NCI-H82 (cell line): ENCODE measurements around the gene CYB561D1.

Experiments
- DNase-seq: peaks from one replicate; lab custom pipeline; 2025; lab: John Stamatoyannopoulos, UW

CYB561D1 gene

DNA sequence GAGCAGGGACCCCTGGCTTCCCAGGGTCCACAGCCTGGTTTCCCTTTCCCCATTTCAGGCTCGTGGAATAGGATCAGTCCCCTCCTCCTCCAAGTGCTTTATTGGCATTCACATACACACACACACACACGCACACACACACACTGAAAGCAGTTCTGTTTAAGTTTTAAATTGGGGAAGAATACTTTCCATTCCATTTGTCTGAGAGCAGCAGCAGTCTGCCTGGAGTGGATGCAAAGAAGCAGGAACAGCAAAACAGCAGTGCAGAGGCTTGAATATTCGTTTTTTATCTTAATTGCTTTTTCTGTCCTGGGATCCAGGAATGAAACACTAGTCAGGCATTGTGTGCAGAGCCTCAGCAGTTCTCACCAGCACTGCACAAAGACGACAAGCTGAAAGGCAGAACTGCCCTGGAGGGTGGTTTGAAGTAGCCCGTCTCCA is 7.1 kb downstream of the CYB561D1 start:
- DNase-seq: no peak

DNA sequence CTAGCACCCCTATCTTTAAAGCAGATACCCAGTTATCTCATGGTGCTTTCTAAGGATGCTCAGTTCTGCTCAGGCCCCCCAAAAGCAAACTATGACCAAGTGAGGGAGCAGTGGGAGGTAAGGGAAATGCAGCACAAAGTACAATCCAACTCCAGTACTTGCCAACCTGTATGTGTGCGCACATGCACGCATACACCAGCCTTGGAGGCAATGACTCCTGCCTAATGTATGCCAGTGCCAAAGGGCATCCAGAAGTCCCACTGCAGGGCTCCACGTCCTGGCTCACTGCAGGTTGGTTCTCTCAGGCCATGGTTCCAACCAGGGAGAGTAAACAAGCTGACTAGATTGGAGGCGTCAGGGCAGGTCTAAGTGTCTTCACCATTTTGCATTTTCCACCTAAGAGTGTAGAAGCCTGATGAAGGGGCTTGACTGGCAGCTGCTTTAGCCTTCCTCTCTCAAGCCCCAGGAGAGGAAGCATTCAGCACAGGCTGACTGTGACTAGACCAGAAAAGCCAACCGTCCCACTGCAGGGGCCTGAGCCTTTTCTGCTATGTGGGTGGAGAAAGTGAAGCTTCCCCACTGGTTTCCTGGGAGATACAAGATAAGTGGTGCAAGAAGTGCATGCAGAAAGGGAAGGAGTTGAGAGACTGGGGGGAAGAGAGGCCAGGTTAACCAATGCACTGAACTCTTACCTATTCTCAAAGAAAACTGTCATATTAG is 7.9 kb downstream of the CYB561D1 start:
- no peak for DNase-seq

DNA sequence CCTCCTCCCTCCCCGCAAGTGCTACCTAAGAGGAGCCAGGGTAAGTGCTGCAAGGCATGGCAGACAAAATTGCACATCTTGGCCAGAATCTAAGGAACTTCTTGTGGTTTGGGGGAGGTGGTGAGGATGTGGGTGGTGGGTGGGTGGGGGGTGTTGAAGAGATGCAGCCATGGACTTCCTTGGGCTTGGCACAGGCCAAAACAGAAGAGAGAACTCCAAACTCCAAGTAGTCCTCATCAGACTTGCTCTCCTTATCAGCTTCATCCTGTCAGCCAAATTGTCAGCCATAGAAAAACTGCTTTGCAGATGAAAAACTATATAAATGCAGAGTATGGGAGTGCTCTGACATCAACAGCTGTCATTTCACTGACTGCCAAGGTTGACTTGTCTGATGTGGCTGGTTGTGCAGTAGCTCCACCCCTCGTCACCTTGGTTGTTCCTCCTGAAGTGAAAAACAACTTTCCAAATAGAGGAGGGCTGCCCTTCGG is 8.5 kb downstream of the CYB561D1 start:
- DNase-seq: no peak

DNA sequence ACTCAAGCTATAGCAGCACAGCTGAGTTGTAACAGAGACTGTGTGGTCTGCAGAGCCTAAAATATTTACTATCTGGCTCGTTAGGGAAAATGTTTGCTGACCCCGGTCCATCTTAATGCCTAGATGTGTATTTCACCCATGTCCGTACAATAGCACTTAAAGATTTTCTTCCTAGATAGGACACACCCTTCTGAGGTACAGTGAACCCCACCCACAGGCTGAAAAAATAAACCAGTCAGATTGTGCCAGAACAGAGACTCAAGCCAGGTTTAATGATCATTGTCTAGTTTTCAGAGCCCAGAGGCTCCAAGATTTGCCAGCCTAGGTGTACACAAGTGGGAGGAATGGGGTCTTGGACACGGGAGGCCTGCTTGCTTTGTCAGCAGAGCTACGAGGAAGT is 10.0 kb downstream of the CYB561D1 start:
- DNase-seq: no peak

DNA sequence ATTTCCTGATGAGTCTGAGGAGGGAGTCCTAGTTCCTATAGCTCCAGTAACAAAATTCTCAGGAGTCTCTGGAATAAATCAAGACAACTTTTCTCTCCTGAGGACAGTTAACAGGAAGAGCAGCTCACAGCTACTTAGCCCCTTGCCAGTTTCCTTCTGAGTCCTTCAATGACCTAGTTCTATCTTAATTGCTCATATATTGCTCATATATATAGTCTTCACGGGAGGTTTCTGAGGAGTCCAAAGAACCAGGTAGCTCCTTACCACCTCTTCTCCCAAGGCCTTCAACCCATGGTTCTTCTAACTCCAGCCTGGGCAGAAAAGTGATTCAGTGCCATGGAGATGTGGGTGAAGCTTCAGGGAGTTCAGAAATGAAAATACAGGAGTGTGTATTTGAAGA is 11.1 kb downstream of the CYB561D1 start:
- no peak for DNase-seq

DNA sequence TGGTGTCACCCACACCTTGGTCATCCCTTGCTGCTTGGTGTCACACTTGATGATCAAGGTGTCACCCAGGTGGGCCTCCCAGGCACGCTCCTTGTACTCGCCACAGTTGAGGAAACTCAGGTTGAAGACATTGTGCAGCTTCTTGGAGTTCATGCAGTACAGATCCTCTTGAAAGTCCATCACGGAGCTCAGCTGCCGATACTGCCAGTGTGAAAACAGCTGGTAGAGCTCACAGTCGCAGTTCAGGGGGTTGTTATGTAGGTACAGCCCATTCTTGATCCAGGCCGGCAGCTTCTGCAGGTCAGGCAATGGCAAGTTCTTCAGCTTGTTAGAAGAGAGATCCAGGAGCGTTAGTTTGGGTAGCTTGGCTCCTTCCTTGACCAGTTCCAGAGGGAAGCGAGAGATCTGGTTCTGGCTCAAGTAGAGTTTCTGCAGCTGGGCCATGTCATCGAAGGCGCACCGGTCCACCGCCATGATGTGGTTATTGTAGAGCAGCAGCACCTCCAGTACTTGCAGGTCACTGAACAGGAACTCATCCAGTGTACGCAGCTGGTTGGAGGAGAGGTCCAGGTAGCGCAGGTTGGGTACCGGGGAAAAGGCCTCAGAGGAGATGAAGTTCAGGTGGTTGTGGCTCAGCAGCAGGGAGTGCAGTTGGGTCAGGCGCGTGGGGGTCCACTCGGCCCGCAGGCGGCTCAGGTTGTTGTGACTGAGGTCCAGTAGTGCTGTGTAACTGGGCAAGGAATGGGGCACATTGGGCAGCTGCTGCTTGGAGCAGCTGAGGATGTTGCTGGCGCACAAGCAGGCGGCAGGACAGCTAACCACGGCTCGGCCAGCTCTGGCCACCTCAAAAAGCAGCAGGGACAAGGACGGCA is 14.3 kb downstream of the CYB561D1 start:
- no peak for DNase-seq

DNA sequence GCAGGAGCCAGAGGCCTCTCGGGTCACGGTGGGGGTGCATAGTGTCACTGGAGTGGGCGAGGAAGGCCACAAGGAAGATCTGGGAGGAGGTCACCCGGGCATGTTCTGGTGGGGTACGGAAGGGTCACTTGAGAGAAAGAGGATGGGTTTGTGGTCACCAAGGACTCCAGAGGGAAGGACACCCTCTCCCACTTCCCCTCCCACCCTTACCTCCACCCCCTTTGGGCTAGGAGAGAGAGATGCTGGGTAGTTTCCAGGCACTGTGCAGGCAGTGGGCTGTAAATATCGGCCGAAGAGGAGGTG is 14.9 kb downstream of the CYB561D1 start:
- DNase-seq: no peak

DNA sequence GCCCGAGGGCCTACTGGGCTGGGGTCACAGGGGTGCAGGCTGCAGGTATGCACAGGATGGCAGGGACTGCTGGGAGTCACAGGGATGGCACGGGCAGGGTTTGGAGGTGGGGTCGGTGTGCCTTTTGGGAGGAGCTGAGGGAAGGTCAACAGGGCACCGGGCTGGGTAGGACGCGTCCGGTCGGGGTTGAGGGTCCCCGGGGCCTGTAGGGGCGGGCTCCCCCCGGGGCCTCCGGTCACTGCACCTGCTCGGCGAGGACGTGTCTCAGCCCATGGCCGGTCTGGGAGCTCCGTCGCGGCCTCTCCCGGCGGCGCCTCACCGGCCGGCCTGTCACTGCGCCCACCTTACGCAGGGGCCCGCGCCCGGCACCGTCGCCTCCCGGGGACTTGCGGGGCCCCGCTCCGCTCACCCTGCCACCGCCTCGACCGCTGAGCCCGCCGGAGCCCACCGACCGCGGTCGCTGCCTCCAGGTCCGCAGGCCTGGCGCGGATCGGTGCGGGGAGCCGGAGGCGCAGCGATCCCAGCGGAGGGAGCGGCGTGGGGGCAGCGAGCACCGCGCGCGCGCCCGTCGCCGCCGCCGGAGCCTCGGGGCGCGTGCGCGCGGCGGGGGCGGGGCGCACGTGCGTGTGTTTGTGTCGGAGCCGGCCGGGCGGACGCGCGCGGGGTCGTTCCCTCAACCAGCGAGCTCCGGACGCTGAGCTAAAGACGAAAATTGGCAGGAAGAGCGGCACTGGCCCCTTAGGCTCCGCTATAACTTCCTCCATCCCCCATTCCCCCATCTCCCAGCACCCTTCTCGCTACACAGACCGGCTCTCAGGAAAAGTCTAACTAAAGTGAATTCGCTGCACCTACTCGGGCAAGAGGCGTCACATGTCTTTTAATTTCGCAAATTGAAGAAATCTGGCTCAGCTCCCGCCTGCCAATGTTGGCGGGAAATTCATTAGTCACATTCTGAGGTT is 15.6 kb downstream of the CYB561D1 start, which contains the start of gene AMIGO1:
Gene AMIGO1, minus strand, starts transcription at position 552 of the 959 bp plus-strand sequence. CDS start 815 bp downstream, outside the sequence.
- peak; percentile 73 for DNase-seq

DNA sequence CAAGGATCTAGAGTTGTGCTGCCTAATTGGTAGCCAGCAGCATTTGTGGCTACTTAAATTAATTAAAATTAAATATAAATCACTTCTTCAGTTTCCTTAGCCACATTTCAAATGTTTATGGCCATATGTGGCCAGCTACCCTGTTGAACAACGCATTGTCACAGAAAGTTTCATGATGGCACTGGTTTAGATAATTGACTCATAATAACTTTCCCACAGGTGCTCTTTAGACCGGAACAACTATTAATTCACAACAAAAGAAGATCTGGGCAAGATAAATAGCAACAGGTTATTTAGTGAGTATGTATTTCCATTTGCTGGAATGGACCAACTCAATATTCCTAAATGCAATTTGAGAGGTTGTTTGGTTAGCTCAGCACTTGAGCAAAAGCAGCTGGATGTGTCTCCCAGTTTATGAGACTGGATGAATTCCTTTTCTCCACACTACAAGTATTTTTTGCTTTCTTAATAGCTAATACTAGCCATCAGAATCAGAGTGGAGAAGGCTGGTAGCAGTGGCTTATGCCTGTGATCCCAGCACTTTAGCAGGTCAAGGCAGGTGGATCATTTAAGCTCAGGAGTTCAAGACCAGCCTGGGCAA is 19.3 kb downstream of the CYB561D1 start:
- DNase-seq: no peak

DNA sequence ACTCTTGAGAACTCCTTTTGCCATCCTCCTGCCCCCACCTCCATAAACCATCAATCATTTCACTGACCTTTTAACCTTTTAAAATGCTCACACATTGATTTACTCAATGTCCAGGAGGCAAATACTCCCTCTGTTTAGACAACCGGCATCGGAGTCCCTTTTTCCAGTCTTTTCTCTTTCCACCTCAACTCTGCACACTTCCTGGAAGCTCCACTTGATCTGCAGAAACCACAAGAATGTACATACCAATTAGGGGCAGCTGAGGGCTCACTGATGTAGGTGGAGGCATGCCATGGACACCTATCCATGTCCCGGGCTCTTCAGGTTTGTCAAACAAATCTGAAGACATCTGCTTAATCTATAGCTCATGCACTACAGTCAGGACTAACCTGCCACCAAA is 21.0 kb downstream of the CYB561D1 start:
- DNase-seq: no peak

DNA sequence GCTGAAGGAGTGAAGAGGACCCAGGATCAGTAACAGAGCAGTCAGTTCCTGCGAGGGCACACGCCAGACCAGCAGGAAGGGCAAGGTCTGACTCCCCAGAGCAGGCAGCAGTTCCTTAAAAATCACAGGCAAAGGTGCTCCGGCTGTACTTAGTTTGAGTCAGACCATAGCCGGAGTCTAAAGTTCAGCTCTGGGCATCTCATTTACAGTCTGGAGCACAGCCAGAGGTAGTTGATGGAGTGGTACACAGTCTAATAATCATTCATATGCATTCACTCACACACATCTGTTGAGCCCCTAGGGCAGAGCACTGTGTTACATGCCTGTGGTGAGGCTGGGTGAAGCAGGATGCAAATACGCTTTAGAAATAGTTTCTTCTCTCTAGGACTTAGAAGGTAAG is 23.0 kb downstream of the CYB561D1 start:
- DNase-seq: no peak

DNA sequence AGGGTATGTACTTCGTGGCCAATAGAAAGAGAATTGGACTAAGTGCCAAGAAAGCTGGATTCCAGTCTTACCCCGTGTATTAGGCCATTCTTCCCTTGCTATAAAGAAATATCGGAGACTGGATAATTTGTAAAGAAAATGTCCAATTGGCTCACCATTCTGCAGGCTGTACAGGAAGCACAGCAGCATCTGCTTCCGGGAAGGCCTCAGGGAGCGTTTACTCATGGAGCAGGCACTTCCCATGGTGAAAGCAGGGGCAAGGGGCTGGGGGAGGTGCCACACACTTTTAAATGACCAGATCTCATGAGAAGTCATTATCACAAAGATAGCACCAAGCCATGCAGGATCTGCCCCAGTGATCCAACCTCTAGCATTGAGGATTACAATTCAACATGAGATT is 23.4 kb downstream of the CYB561D1 start:
- DNase-seq: no peak

DNA sequence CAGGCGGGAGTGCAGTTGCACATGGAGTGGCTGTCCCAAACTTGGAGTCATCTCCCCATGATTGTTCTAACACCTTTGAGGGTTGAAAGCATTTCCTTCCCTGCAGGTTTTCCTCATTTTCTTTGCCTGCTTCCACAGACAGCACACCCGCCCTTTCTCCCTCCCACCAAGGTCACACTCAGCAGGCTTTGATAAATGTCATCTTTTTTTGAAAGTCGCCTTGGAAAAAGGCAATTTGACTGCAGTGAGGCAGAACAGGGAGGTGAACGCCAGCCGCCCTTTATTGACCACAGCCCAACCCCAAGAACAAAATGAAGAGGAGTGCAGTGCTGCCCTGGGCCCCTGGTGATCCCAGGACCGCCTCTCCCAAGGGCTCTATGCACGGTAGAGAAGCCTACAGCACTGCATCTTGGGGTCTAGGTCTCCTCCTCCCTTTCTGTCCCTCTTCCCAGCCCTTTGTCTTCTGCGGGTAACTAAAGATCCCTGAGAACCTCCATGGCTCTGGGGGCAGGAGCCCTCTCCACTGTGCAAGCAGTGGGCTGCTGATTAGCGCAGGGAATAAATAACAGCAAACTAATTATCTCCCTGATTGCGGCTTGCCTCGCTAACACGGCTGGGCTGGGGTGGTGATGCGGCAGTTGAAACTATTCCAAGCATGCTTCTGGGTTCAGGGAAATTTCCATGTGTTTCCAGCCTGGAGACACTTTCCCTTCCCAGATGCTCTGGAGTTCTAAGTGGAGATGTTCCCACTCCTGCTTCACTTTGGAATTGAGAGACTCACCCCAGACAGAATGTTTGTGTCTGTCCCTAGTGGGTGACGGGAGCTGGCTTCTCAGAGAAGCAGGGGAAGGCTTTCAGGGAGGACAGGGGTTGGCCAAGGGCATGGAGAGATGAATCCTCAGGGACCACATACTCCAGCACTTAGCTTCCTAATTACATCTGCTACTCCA is 27.4 kb downstream of the CYB561D1 start:
- no peak for DNase-seq

DNA sequence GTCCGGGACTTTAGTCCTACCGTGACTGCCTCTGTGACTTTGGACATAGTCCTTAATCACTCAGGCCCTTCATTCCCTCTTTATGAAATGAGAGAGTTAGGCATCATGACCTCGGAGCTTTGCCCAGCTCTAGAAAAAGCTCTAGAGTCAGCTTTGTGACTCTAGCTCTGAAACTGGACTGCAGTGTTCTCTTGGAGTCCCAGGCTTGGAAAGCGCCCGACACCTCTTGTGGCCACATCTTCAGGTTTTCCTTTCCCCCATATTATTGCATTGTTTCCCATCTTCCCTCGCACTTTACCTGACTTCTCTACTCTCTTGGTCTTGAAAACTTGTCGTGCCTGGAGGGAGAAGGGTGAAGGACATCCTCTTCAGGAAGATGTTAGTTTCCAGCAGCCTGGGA is 28.1 kb downstream of the CYB561D1 start:
- DNase-seq: no peak

DNA sequence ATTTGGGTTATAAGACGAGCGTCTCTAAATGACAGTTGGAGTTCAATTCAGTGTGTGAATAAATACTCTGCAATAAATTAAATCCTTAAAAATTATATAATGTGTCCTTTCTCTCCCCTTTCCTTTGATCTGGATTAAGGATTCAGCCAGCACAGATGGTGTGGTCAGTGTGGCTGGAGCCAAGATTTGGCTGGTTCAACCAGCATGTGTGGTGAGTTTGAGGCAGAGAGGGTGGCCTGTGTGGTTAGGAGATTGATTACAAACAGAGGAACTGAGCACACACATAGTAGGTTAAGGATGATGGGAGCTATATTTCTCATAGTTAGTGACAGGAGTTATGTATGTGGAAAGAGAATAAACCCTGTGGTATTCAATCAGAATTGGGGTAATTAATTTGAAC is 29.8 kb downstream of the CYB561D1 start:
- no peak for DNase-seq

DNA sequence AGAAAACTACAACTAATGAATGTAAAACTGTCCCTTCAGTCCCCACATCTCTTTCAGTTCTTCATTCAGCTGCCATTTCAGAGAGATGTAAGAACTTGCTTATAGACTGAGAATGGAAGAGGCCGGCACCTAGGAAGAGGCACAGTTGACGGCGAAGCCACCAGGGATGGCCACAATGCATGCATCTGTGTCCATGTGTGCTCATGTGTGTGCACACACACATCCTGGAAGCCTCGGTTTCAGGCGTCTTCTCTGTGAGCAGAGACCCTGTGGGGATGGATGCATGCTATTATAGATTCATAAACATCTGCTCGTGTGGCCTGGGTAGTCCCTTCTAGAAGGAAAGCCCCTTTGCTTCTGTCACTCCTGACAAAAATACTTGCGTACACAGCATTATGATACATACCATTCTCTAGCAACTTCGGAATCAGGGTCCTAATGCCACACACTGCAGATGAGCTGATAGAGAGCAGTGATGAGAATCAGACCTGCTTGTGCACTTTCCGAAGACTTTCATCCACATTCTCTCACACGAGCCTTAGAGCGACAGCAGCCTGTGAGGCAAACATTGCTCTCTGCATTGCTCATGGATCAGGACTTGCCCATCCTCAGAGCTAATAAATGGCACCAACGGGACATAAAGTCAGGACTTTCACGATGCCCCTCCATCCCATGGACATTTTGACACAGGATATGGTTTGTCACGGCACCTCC is 33.4 kb downstream of the CYB561D1 start:
- no peak for DNase-seq

DNA sequence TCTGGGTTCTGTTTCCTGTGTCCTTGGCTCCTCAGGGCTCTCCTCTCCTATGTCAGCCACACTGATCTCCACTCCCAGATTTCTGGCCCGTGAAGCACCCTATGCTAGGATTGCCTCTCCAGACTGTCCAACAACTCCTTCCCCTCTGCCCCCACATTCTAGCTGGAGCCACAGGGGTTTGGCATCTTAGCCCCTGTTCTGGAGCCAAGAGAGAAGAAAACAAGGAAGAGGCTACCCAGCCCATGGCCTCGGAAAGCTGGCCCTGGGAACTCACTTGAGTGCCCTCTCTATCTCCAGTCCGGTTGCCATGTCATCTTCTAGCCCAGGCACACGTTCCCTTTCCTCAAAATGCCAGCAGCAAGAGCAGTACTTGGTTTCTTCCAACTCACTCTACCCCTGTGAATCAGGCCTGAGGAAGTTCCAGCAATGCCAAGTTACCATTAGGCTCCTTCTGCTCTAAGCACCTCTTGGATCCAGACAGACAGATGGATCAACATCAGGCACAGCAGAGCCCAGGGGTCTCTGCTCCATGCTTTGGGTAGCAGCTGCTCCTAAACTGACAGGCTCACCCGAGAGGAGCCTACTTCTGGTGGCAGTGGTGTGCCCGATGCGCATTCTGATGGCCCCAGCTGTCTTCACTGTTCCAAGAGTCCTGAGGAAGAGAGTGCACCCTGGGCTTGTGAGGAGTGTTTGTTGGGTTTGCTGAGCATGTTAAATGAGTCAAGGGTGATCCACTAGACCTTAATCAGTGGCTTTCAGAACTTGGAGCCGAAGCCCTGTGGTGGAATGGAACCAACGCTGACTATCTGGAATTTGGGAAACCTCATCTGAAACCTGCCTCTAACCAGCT is 34.2 kb downstream of the CYB561D1 start:
- no peak for DNase-seq

DNA sequence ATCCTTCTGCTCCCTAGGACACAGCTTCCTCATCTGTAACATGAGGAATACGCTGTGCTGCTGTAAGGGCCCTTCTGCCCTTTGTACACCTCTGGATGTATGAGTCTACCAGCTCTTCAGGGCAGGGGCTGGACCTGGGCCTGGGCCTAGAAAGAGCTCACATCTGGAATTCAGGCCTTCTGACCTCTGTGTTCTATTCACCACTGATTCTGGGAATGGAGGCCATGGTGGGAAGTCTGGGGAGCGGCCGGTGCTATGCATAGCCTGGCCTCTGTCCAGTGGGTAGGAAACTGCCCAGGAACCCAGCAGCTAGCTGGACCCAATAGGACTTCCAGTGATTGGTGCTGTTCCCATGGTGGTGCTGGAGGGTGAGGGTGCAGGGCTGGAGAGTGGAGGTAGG is 34.8 kb downstream of the CYB561D1 start:
- no peak for DNase-seq

DNA sequence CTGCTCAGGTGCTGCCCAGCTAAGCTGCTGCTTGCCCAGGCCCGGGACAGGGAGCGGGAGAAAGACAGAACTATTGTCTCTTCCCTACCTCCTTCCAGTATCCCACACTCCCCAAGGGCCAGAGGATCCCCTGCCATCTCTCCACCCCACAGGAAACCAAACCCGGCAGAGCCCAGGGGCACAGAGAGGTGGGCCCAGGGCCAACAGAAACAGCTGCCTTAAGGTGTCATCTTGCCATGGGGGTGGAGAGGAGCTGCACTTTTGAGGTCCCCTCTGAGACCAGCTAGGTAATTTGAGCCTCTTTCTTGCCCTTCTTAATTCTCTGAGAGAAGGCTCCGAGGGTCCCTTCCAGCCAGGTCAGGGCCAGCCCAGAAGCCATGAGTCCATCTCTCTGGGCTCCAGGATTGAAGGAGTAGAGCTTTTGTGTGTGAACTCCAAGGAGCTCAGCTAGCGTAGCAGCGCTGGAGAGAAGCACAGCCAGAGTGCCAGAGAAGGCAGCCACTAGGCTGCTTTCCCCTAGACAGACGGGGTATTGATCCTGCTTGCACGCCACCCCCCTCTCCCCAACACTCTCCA is 36.1 kb downstream of the CYB561D1 start:
- DNase-seq: peak; percentile 42
